Skeletal muscle tissue (tissue), 4 donors: Measurements from ENCODE around the gene ADM5. TPM values are rescaled to one million over a fixed set of nuclear protein-coding genes. Genes with fewer than 3 reads are reported as not detected.

ENCODE experiments used
- H3K27ac ChIP-seq: one replicate; pipeline ENCODE4 v1.7.0; 2013; ENCODE audit warnings: mild to moderate bottlenecking, low read depth, low read length, inconsistent platforms
- H3K27me3 ChIP-seq, 3 donors: one replicate each; pipeline ENCODE4 v1.7.0; 2013; ENCODE audit warnings: low read length in 3 of 3; ENCODE audit not compliant: control insufficient read depth in 3 of 3, insufficient read depth in 3 of 3
- H3K36me3 ChIP-seq, 3 donors: one replicate each; pipeline ENCODE4 v1.7.0; 2013; ENCODE audit warnings: low read length in 3 of 3; ENCODE audit not compliant: control insufficient read depth in 3 of 3, insufficient read depth in 3 of 3
- H3K4me1 ChIP-seq, 3 donors: one replicate each; pipeline ENCODE4 v1.7.0; 2013; ENCODE audit warnings: low read length in 3 of 3, mild to moderate bottlenecking in 3 of 3; ENCODE audit not compliant: control insufficient read depth in 3 of 3, insufficient read depth in 3 of 3
- H3K4me3 ChIP-seq, 3 donors: one replicate each; pipeline ENCODE4 v1.7.0; 2013; ENCODE audit warnings: low read length in 3 of 3
- H3K9ac ChIP-seq, 3 donors: one replicate each; pipeline ENCODE4 v1.7.0; 2013; ENCODE audit warnings: low read length in 3 of 3, mild to moderate bottlenecking in 3 of 3, moderate library complexity in 2 of 3, low read depth in 1 of 3
- H3K9me3 ChIP-seq, 3 donors: one replicate each; pipeline ENCODE4 v1.7.0; 2013; ENCODE audit warnings: low read length in 3 of 3; ENCODE audit not compliant: control insufficient read depth in 3 of 3
- total RNA-seq: library from RNA; depleted of rRNA; stranded (reverse); fragments of >200 nt; gene quantifications from one replicate; pipeline ENCODE4 v1.2.3, GENCODE V29; 2014
- donor health status: Osteomylitis.

ADM5 gene
- total RNA-seq, 1 donor from 2014 or later: 1.0 TPM

GRCh38 chr19:49687150-49687549 lies 2.2 kb upstream of the ADM5 start:
- Histone ChIP-seq H3K4me1 (peaks cover 23 to 35% (median 28%) of the 10 kb centered on the region in 3 donors), H3K36me3 (peaks cover 35 to 43% (median 40%) of the 10 kb centered on the region in 3 donors), H3K27ac (peak overlapping the region; percentile 74), H3K4me3 (no peak overlapping the region), H3K9me3 (no peaks in the 10 kb centered on the region), H3K27me3 (peaks cover 0 to 21% (median 18%) of the 10 kb centered on the region in 3 donors), H3K9ac (no peak overlapping the region)

DNA sequence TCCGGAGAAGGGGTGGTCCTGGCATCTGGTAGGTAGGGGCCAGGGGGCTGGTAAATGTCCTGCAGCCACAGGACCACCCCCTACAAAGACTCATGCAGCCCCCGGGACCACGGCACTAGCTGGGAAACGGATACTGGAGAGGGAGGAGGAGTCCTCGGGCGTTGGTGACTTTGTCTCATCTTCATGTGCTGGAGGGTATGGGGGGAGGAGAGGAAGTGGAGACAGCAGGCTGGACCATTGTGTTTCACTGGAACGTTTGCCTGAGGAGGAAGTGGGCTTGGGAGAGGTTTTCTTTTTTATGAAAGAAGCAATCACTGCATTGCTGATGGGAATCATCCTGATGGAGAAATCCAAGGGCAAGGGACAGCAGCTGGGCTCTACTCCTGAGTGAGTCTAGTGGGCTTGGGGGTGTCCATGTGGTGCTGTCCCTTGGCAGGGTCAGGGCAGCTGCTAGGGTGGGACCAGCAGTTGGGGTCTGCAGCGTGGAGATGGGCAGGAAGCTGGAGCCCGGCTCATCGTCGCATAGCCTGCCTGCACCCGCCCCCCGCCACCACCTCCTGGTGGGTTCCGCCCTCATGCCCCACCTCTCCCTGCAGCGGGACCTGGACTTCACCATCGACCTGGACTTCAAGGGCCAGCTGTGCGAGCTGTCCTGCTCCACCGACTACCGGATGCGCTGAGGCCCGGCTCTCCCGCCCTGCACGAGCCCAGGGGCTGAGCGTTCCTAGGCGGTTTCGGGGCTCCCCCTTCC lies 1.7 kb upstream of the ADM5 start:
- Histone ChIP-seq H3K27ac (peak overlapping the region; percentile 74), H3K4me3 (no peak overlapping the region), H3K36me3 (peaks cover 31 to 38% (median 35%) of the 10 kb centered on the region in 3 donors), H3K4me1 (peaks cover 21 to 34% (median 24%) of the 10 kb centered on the region in 3 donors), H3K9ac (no peak overlapping the region), H3K27me3 (peaks cover 0 to 21% (median 18%) of the 10 kb centered on the region in 3 donors), H3K9me3 (no peaks in the 10 kb centered on the region)

- peak overlapping the region; percentile 74 for H3K27ac ChIP-seq
- H3K9me3 ChIP-seq: no peaks in the 10 kb centered on the region
- H3K27me3 ChIP-seq: peaks cover 0 to 21% (median 18%) of the 10 kb centered on the region in 3 donors
- peaks cover 21 to 34% (median 24%) of the 10 kb centered on the region in 3 donors for H3K4me1 ChIP-seq
- H3K4me3 ChIP-seq: peak overlapping the region in 2 of 3 donors; percentile 22 to 68
- H3K9ac ChIP-seq: peak overlapping the region in 1 of 3 donors; percentile 5
- peaks cover 26 to 35% (median 31%) of the 10 kb centered on the region in 3 donors for H3K36me3 ChIP-seq
Observed at GRCh38 chr19:49688531-49689132, 762 bp upstream of the ADM5 start.

DNA sequence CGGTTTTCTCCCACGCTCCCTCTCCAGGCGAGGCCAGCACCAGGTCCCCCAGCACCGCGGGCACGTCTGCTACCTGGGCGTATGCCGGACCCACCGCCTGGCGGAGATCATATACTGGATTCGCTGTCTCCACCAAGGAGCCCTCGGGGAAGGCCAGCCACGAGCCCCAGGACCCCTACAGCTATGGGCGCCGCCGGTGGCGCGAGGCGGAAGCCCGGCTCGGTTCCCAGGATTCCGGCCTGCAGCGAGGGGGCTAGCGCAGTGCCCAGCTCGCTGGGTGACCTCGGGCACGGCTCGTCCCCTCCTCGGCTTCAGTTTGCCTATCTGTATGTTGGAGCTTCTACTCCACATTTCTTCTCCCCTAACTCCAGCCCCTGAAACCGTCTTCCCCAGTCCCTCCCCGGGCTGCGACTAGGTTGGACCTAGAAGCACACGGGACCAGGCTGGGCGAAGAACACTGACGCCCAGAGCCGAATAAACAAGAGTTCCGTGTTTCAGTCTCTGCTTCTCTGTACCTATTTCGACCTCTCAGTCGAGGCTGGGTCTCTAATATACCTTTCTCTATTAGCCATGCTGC lies 773 bp downstream of the ADM5 start:
- H3K4me3 ChIP-seq: peak overlapping the region; percentile 68 to 81 (median 70)
- H3K9ac ChIP-seq: peak overlapping the region; percentile 12 to 76 (median 70)
- H3K9me3 ChIP-seq: no peaks in the 10 kb centered on the region
- H3K4me1 ChIP-seq: peaks cover 21 to 34% (median 24%) of the 10 kb centered on the region in 3 donors
- H3K27me3 ChIP-seq: peaks cover 0 to 21% (median 18%) of the 10 kb centered on the region in 3 donors
- H3K36me3 ChIP-seq: peaks cover 11 to 20% (median 16%) of the 10 kb centered on the region in 3 donors
- H3K27ac ChIP-seq: peak overlapping the region; percentile 65

GRCh38 chr19:49690656-49691242 lies 1.4 kb downstream of the ADM5 start, which contains the start of gene CPT1C:
Gene CPT1C (plus strand): TSS chr19:49691116. CDS start chr19:49692253, 1,137 bp downstream.
- no peaks in the 10 kb centered on the region for H3K9me3 ChIP-seq

GRCh38 chr19:49691243-49692146 lies 2.1 kb downstream of the ADM5 start:
- Histone ChIP-seq H3K9ac (no peak overlapping the region), H3K27ac (no peak overlapping the region), H3K9me3 (no peaks in the 10 kb centered on the region), H3K27me3 (peaks cover 0 to 21% (median 18%) of the 10 kb centered on the region in 3 donors), H3K36me3 (peaks cover 0 to 10% (median 5%) of the 10 kb centered on the region in 3 donors), H3K4me3 (peak overlapping the region; percentile 68 to 81 (median 70)), H3K4me1 (peaks cover 21 to 32% (median 21%) of the 10 kb centered on the region in 3 donors)

More at GRCh38 chr19:49690656-49691242, 1.4 kb downstream of the ADM5 start, which contains the start of gene CPT1C:
- peaks cover 5 to 15% (median 11%) of the 10 kb centered on the region in 3 donors for H3K36me3 ChIP-seq
- peaks cover 21 to 34% (median 23%) of the 10 kb centered on the region in 3 donors for H3K4me1 ChIP-seq
- H3K27me3 ChIP-seq: peaks cover 0 to 21% (median 18%) of the 10 kb centered on the region in 3 donors
- H3K4me3 ChIP-seq: peak within 1 kb of the TSS; percentile 68 to 81 (median 70)
- H3K27ac ChIP-seq: peak within 1 kb of the TSS; percentile 65
- peak within 1 kb of the TSS; percentile 12 to 76 (median 70) for H3K9ac ChIP-seq

GRCh38 chr19:49692147-49692506 lies 2.7 kb downstream of the ADM5 start:
- no peaks in the 10 kb centered on the region for H3K9me3 ChIP-seq
- no peak overlapping the region for H3K9ac ChIP-seq
- H3K36me3 ChIP-seq: peaks cover 0 to 5% (median 5%) of the 10 kb centered on the region in 3 donors
- peaks cover 0 to 21% (median 18%) of the 10 kb centered on the region in 3 donors for H3K27me3 ChIP-seq
- H3K4me3 ChIP-seq: no peak overlapping the region
- H3K27ac ChIP-seq: no peak overlapping the region
- peaks cover 21 to 32% (median 21%) of the 10 kb centered on the region in 3 donors for H3K4me1 ChIP-seq

- H3K9ac ChIP-seq: no peak overlapping the region
- H3K27ac ChIP-seq: no peak overlapping the region
- no peaks in the 10 kb centered on the region for H3K36me3 ChIP-seq
- H3K27me3 ChIP-seq: peaks cover 0 to 9% (median 4%) of the 10 kb centered on the region in 3 donors
- H3K4me1 ChIP-seq: peaks cover 5 to 6% (median 6%) of the 10 kb centered on the region in 3 donors
- no peak overlapping the region for H3K4me3 ChIP-seq
- no peaks in the 10 kb centered on the region for H3K9me3 ChIP-seq
Observed at GRCh38 chr19:49696115-49696514, 6.7 kb downstream of the ADM5 start.

- H3K9me3 ChIP-seq: no peaks in the 10 kb centered on the region
- no peaks in the 10 kb centered on the region for H3K4me1 ChIP-seq
- no peak overlapping the region for H3K27ac ChIP-seq
- no peaks in the 10 kb centered on the region for H3K36me3 ChIP-seq
- H3K9ac ChIP-seq: no peak overlapping the region
- no peak overlapping the region for H3K4me3 ChIP-seq
- H3K27me3 ChIP-seq: peaks cover 0 to 4% (median 0%) of the 10 kb centered on the region in 3 donors
Observed at GRCh38 chr19:49696865-49697264, 7.5 kb downstream of the ADM5 start.
